Stimulated activated CD4-positive, alpha-beta T cell treated with anti-CD3 and anti-CD28 coated beads, TNF-alpha, amount 100 ng/mL, for 48 hours (primary cell): Measurements from ENCODE around the gene KCNJ15.

Experiments
- DNase-seq, 3 donors: peaks; one replicate each; pipeline ENCODE4 v3.0.0-alpha.2; 2020; ENCODE audit warnings: low read depth in 3 of 3

Gene KCNJ15

DNA sequence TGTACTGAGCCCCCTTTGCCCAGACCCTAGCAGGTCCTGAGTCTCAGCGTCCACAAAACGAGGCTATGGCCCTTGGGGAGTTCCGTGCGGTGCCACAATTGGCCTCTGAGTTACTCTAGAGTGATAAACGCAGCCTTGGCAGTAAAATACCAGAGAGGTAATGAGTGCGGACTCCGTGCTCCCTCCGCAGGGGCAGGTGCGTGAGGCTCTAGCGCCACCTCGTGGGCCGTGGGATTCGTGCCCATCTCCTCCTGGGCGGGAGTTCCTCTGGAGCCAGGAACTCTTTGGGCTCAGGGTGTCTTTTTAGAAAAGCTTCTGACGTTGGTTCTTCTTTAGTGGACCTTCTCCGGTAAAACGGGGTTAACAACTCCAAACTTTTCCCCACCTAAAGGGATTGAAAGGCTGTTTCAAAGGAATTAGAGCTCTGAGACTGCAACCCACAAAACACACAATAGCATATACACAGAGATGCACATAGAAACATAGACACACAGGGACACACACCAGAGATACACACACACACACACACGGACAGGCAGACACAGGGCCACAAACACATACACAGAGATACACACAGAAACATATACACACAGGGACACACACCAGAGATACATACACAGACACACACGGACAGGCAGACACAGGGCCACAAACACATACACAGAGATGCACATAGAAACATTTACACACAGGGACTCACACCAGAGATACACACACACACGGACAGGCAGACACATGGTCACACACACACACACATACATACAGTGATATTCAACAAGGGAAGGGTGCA, 99.4 kb downstream of the KCNJ15 start:
- DNase-seq: peak; percentile 62 to 72 (median 64)
